CD4-positive, alpha-beta T cell treated with Interleukin-4 for 4 hours (primary cell): ENCODE measurements around the gene CCDC141.

Experiments used
- DNase-seq: peaks from one replicate; pipeline ENCODE4 v3.0.0-alpha.2; 2020

CCDC141 gene

DNA sequence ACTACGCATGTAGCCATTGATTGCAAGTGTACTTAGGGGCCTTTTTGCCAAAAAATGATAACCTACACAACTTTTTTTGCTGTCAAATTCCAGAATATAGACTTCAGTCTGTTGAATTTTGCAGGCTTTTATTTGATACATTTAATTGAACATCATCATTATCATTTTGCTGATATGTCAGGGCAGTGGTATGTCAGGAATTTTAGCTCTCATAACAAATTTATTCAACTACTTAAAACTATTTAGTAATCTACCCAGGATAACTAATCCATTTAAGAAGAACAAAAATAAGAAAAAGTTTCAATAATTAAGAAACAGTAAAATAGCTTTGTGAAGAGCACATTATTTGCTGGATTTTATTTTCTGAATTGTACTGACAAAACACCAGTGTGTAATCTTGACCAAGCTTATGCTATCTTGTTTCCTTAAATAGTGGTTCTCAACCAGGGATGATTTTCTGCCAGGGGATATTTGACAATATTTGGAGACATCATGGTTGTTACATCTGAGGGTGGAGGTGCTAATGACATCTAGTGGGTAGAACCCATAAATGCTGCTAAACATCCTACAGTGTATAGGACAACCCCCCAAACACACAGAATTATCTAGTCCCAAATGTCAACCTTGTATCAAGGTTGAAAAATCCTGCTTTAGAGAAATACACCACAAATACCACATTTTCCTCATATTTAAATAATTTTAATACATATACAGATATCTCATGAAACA is 230.6 kb downstream of the CCDC141 start:
- no peak for DNase-seq

DNA sequence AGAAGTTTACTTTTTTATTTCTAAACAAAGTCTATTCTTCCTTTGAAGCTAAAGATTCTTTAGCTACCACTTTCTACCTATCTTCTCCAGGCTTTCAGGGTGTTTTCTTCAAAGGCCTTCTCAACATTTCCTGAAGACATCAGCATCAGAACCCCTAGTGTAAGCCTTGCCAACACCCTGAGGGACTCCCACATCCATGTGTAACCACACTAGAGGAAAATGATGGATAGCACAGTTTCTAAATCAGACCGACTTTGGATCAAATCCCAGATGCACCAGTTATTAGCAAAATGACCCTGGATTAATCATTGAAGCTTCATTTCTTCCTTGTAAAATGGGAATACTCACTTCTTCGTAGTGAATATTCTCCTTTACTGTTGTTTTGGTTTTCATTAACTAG is 238.0 kb downstream of the CCDC141 start:
- DNase-seq = no peak

- DNase-seq = no peak
Observed at GRCh38 chr2:178811045-178811444, 238.9 kb downstream of the CCDC141 start.

GRCh38 chr2:178810422-178810821 is 239.5 kb downstream of the CCDC141 start:
- DNase-seq = no peak

- no peak for DNase-seq
Observed at GRCh38 chr2:178807227-178808008, 242.5 kb downstream of the CCDC141 start, which contains the start of gene TTN. Gene TTN (minus strand): TSS chr2:178807423. CDS start chr2:178804642, 2,781 bp downstream.

DNA sequence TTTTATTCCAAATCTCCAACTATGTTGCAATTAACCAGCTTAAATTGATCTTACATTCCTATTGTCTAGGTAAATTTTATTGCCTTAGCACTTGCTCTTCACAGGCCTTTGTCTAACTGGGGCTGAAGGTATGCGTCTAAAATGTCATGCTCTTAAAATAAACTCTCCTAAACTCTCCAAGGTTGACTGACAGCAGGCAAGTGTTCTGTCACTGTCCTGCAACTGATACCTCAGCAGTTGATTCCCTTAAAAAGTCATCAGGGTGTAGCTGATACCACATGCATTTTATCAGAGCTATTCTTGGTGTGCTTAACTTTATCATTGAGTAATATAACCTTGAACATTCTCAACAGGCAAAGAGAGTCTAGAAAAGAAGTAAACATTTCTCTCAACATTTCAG is 243.4 kb downstream of the CCDC141 start:
- DNase-seq = no peak

DNA sequence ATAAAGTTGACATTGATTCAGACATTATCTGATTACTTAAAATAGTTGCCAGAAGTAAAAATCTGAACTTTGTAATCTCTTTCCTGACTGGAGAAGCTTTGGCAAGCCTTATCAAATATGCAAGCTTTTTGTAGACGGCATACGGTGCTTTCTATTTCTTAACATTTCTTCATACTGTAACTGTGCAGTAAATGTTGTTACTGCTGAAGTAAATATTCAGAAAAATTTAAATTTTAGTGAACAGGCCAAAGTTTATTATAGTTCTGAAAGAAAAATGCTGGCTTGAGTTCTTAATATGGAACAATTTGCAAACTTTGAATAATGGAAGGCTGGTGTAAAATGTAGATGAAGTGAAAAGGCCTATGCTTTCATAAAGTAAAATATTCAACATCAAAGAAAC is 244.5 kb downstream of the CCDC141 start:
- no peak for DNase-seq

DNA sequence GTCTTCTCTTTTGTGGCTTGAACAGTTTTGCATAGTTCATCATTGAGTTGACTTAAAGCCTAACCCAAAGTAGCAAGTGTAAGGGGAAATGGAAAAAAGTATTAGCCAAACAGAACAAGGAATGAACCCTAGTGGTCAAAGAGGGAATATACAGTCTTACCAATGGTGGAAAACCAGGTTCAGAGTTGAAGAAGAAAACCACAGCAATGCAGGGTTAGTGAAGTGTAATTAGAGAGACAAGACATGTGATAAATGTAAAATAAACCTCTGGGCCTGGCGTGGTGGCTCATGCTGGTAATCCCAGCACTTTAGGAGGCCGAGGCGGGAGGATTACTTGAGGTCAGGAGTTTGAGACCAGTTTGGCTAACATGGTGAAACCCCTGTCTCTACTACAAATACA is 245.1 kb downstream of the CCDC141 start:
- no peak for DNase-seq

DNA sequence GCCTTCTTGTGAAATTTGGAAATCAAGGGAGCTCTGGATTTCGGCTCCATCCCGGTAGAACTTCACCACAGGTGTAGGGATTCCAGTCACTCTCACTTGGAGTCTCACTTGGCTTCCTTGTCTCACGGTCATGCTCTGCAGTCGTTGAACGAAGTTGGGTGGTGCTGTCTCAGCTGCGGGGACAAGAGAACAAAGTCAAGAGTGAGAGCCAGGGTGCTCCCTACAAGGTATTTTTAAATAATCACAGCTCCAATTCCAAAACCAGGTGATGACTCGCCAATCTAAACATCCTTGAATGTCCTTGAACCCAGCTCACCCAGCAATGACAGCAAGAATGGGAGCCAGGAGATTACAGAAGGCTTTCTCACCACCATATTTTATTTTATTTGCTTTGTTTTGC is 249.4 kb downstream of the CCDC141 start:
- no peak for DNase-seq

GRCh38 chr2:178799305-178799704 is 250.6 kb downstream of the CCDC141 start:
- DNase-seq = no peak

DNA sequence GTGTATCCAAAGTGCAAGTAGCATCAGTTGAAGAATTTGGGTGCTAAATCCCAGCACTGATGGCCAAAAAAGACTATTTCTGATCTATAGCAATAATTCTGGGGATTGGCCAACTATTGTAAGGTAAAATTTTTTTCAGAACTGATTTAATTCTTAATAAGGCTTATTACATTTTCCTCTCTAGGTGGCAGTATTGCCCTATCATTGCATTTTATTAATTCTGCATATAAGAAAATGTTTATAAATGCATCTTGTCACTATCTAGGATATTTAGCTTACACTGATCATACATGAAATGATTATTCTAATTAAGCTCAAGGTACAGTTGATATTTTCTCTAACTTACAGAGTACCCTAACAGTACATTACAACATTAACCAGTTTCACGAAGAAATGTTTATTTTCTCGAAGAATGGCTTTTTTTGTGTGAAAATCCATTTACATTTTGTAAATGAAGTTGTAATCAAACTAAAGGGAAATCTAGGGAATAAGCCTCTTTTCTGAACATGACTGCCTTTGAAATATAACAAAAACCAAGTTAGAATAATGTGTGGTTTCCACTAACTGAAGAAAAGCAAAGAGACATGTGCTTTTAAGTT is 253.8 kb downstream of the CCDC141 start:
- DNase-seq = peak; percentile 22

GRCh38 chr2:178787934-178788333 is 262.0 kb downstream of the CCDC141 start:
- DNase-seq = no peak

DNA sequence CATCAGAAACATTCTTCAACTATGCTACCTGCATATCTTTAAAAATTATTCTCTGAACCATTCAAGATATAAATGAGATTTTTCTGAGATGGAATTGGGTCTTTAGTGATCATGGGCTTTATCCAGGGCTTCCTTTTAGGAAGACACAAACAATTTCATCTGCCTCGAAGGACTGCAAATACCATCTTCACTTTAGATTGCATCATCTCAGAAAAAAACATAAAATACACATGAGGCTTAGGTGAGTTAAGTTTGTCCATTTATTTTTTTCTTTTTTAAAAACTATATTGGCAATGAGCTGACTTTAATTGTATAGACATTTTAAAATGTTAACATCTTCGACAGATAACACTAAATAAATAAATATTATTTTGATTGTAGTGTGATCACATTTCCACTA is 262.8 kb downstream of the CCDC141 start:
- DNase-seq = no peak

DNA sequence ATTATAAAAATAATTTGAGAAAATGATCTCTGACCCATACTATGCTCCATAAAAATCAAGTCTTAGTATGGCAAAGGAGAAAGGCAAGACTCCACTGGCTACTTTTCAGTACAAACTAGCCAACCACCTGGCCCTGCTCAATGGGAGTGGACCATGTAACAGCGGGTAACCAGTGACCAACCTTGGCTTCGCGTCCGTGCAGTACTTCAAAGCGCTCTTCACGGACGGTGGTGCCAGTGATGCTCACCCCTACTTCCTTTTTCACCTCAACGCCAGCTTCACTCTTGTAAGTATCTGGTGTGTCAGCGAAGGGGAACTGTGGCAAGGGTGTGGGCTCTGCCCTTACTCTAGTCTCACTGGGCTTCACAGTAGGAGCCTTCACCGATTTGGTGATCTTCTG is 266.0 kb downstream of the CCDC141 start:
- no peak for DNase-seq

DNA sequence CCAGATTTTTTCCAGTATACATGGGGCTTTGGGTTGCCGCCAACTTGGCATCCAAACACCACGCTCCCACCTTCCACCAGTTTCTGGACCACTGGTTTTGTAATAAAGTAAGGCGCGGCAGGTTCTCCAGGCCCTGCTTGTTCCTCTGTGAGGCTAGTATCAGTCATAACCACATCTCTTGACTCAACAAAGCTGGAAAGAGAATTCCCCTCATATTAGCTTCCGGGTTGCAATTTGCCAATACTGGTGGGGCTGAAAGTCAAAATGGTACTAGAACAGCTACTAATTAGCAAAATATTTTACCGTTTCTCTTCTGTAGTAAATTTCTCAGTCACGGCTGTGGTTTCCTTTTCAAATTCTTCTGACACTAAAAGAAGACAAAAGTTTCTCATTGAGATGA is 267.7 kb downstream of the CCDC141 start:
- no peak for DNase-seq
